Stimulated activated CD8-positive, alpha-beta memory T cell treated with anti-CD3 and anti-CD28 coated beads, Interleukin-4, amount 100 ng/mL, for 24 hours (primary cell): ENCODE results near the gene HAUS5.
"Not testable (repeated sequence)": the region's sequence is repeated elsewhere in the genome, so short reads cannot be mapped to it uniquely, and the experiment has no call there.

Experiments
- DNase-seq: peaks from one replicate; pipeline ENCODE4 v3.0.0-alpha.2; 2020; ENCODE audit warnings: low read depth

The HAUS5 gene, protein sequence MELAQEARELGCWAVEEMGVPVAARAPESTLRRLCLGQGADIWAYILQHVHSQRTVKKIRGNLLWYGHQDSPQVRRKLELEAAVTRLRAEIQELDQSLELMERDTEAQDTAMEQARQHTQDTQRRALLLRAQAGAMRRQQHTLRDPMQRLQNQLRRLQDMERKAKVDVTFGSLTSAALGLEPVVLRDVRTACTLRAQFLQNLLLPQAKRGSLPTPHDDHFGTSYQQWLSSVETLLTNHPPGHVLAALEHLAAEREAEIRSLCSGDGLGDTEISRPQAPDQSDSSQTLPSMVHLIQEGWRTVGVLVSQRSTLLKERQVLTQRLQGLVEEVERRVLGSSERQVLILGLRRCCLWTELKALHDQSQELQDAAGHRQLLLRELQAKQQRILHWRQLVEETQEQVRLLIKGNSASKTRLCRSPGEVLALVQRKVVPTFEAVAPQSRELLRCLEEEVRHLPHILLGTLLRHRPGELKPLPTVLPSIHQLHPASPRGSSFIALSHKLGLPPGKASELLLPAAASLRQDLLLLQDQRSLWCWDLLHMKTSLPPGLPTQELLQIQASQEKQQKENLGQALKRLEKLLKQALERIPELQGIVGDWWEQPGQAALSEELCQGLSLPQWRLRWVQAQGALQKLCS

DNA sequence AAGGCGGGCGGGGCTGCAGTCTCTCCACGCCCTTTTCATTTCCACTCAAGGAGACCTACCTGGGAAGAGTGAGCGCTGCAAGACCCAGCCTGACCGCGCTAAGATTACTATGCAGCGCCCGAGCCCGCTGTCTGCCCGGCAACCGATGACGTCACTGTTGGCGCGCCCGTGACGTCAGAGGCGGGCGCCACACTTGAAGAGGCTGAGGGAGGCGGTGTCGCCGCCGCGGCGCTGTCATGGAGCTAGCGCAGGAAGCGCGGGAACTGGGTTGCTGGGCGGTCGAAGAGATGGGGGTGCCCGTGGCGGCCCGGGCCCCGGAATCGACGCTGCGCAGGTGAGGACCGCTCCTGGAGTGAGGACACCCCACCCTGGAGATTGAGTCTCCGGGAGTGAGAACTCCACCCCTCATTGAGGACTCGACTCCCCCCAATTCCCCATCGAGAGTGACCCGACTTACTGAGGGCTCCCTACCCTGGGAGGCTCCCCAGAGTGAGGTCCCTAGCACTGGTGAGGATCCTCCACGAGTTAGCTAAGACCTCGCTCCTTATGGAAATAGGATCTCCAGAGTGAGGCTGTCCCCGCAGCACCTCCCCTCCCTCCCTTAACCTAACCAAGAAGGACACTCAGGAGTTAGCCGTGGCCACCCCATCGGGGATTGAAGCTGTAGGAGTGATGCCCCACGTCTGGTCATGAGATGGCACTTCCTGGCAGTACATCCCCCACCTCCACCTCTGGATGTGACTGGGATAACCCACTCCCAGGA, at the start of gene HAUS5:
TSS of gene HAUS5 (plus strand) at position 177 of the 763 bp plus-strand sequence. CDS start at position 237, 60 bp downstream.
- peak; percentile 92 for DNase-seq

DNA sequence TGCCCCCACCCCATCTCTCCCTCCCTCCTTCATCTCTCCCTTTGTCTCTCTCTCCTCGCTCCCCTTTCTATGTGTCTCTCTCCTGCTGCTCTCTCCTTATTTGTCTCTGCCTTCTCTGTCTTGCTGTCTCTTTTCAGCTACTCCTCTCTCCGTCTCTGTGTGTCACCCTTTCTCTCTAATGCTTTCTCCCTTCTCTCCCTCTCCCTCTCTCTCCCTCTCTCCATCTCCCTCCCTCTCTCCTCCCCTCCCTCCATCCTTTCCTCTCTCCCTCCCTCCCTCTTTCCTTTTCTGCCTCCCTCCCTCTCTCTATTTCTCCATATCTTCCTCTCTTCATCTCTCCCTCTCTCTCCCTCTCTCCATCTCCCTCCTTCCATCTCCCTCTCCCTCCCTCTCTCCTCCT, 49.8 kb upstream of the HAUS5 start:
- no peak for DNase-seq

DNA sequence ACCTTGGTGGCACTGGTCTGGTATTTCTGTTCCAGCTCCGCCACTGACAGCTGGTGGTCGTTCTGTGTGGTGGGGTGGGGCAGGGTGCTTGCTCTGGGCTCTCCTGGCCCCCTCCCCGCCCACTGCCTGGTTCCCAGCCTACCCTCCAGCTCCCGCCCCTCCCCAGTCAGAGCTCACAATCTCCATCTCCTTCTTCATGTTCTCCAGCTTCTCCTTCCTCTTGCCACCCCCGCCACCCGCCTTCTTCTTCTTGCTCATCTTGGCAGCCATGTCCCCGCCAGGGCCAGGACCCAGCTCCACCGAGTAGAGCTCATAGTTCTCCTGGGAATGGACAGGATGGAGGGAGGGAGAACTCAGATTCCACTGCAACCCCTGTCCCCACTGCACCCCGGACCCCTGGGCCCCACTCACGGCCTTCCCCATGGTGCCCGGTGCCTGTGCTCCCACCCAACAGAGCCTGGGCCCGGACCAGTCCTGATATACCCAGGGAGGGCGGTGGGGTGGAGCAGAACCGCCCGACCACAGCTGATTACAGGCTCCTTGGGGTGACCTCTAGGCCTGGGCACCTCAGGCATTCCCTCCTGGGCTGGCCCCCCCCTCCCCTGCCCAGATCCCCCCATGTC, 49.2 kb upstream of the HAUS5 start, which contains the start of gene ATP4A:
TSS of gene ATP4A (minus strand) at position 452 of the 623 bp plus-strand sequence. CDS start at position 423, 29 bp downstream.
- no peak for DNase-seq

DNA sequence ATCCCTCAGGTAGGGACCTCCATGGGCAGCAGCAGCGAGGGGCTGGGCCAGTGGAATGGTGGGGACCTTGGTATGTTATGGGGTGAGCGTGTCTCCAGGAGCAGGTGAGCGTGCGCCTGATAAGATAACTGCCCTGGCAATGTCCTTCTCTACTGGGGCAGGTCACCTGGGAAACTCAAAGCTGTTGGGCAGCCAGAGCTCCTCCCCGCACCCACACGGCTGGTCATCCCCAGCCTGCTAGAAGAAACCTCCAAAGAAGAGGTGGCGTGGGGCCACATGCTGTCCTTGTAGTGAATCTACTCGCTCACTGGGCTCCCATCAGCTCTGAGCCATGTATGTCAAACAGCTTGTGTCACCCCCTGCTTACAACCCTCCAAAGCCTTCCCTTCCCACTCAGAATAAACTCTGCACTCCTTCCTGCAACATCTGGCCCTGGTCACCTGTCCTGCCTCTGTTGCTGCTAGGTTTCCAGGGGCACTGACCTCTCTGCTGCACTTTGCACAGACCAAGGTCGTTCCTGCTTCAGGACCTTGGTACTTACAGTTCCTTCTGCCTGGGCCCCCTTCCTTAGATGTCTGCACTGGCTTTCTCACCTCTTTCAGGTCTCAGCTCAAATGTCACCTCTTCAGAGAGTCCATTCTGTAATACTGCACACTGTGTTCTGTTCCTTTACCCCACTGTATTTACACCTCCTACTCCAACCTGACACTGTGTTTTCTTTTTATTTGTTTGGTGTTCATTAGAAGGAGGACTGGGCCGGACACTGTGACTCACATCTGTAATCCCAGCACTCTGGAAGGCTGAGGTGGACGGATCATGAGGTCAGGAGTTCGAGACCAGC, 47.3 kb upstream of the HAUS5 start:
- no peak for DNase-seq

DNA sequence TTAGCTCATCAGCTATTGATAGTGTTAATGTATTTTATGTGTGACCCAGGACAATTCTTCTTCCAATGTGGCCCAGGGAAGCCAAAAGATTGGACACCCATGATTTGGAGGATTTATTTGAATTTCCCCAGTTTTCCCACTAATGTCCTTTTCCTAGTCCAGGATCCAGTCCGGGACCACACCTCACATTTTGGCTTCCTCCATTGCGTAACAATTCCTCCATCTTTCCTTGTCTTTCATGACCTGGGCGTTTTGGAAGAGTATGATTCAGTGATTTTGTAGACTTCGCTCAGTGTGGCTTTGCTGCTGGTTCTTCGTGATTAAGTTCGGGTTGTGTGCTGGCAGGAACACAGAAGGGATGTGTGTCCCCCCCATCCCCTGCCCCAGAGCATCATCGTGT, 45.8 kb upstream of the HAUS5 start:
- no peak for DNase-seq

DNA sequence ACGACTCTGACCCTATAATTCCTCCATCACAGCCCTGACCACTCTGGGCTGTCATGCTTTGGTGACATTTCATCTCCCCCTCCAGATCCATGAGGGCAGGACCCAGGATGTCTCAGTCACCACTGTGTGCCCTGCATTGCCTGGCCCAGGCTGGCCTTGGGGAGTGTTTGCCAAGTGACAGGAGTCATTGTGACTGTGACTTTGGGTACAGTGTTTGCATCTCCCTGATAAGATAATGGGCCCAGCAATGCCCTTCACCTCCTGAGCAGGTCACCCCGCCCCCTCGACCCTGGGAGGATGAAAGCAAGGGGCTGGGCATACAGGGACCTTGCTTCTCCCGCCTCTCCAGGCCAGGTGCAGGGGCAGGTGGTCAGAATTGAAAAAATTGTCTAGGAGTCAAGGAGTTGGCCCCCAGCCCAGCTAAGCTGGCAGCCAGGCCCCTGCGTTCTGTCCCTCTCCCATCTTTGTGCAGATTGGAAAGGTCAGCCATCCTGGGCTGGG, 43.2 kb upstream of the HAUS5 start:
- no peak for DNase-seq

DNA sequence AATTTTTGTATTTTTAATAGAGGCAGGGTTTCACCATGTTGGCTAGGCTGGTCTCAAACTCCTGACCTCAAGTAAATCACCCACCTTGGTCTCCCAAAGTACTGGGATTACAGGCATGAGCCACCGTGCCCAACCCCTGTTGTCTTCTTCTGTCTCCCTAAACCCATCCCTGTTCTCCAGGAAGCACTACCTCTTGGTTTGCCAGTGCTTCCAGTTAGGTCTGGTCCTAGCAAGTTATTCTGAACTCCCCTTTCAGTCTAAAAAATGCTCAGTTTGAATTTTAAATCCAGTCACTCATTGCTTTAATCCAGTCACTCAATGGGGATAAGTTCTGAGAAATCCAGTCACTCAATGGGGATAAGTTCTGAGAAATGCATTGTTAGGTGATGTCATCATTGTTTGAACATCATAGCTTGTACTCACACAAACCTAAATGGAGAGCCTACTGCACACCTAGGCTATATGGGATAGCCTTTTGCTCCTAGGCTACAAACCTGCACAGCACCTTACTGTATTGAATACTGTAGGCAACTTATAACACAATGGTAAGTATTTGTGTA, 41.0 kb upstream of the HAUS5 start:
- no peak for DNase-seq

DNA sequence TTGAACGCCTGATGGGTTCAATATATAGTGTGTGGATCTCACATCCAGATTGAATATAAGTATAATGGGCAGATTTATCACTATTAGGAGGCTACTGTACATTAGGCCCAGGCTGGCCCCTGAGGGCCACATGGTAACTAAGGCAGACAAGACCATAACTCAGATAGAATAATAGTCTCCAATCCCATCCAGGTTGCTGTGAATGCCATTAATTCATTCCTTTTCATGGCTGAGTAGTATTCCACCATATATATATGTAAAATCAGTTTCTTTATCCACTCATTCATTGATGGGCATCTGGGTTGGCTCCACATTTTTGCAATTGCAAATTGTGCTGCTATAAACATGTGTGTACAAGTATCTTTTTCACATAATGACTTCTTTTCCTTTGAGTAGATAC, 34.6 kb upstream of the HAUS5 start:
- DNase-seq = no peak

DNA sequence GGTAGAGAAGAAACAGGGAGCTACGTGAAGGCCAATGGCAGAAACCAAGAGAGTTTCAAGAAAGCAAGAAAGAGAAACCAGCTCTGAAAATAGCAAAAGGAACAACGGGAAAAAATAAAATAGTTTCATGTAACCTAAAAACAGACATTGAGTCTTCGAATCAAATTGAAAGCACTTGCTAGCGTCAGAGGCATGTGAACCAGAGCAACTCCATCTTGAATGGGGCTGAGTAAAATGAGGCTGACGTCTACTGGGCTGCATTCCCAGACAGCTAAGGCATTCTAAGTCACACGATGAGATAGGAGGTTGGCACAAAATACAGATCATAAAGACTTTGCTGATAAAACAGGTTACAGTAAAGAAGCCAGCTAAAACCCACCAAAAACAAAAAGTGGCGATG, 33.8 kb upstream of the HAUS5 start:
- DNase-seq = no peak

DNA sequence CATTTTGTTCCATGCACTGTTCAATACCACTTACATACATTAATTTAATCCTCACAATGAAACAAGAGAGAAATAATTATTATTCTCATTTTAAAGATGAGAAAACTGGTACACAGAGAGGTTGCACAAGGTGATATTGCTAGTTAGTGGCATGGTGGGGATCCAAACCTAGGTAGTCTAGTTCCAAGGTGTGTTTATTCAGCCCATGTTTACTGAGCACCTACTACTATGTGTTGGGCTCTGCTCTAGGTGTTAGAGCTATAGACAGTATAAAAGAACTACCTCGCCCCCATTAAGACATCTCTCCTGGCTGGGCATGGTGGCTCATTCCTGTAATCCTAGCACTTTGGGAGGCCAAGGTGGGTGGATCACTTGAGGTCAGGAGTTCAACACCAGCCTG, 29.8 kb upstream of the HAUS5 start:
- DNase-seq = no peak

DNA sequence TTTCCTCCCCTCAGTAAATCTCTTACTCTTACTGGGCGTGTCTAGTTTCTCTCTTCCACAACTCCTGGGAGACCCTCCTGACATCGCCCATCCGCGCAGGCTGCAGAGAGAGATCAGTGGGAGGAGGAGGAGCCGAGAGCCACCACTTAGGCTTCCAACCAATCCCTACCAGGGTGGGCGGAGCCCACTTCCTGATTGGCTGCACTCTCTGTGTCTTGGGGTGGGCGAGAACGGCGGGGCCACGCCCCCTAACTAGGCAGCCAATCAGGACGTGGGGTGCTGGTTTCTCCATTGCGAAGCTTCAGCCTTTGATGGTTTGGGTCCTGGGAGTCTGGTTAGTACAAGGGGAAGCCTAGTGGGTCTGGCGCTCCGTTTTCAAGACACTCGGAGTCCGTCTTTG, 26.7 kb upstream of the HAUS5 start, which contains the start of gene PMIS2:
TSS of gene PMIS2 (plus strand) at position 326 of the 400 bp plus-strand sequence. CDS start 87 bp downstream, outside the sequence.
- no peak for DNase-seq

DNA sequence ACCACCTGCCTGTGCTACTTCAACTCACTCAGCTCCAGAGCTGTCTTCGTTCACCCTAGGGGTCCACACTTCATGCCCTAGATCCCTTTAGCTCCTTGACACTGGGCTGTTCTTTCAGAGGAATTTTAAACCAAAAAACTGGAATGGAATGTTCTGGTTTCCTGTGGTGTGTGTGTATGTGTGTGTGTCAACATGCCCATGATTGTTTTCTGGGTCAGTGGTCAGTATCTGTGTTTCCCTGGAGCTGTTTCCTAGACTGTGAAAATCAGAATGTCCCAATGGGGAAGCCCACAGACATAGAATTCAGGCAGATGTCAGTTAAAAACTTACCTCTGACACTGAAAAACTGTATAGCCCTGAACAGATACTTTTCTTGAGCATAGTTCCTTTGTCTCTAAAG, 25.2 kb upstream of the HAUS5 start:
- no peak for DNase-seq

DNA sequence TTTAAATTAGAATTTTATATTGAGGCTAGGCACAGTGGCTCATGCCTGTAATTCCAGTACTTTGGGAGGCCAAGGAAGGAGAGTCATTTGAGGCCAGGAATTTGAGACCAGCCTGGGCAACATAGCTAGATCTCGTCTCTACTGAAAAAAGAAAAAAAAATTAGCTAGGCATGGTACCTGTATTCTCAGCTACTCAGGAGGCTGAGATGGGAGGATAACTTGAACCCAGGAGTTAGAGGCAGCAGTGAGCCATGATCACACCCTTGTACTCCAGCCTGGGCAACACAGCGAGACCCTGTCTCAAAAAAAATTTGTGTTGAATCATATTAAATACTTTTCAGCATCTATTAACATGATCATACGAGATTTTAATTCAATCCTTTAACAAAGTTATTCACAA, 21.7 kb upstream of the HAUS5 start:
- no peak for DNase-seq

DNA sequence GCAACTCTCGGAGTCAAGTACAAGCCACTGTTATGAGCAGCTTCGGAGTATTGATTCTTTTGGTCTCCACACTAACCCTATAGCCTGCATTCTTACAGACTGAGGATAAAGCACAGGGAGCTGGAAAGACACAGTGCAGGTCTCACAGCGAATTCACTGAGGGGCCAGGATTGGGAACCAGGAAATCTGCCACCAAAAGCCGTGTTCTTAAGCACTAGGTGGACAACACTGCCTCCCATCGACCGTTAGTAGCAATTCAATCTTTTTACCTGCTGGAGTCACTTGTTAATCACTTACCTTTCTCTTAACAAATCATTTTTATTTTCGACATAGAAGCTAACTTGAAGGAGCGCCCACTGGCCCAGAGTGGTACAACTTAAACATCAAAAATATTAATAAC, 20.3 kb upstream of the HAUS5 start:
- no peak for DNase-seq

DNA sequence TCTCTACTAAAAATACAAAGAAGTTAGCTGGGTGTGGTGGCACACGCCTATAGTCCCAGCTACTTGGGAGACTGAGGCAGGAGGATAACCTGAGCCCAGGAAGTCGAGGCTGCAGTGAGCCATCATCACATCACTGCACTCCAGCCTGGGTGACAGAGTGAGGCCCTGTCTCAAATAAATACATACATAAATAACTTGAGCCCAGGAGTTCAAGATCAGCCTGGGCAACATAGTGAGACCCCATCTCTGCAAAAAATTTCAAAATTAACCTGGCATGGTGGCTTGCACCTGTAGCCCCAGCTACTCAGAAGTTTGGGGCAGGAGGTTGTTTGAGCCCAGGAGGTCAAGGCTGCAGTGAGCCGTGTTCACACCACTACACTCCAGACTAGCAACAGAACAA, 17.5 kb upstream of the HAUS5 start:
- not testable (repeated sequence) for DNase-seq

DNA sequence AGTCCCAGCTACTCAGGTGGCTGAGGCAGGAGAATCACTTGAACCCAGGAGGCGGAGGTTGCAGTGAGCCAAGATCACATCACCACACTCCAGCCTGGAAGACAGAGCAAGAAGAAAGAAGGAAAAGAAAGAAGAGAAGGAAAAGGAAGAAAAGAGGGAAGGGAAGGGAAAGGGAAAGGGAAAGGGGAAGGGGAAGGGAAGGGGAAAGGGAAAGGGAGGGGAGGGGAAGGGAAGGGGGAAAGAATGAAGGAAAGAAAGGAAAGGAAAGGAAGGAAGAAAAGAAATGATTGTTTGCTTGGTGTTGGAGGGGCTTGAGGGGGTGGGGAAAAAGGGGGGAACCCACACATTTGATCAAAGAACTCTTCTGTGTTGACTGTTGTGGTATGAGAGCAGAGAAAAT, 16.6 kb upstream of the HAUS5 start:
- no peak for DNase-seq

DNA sequence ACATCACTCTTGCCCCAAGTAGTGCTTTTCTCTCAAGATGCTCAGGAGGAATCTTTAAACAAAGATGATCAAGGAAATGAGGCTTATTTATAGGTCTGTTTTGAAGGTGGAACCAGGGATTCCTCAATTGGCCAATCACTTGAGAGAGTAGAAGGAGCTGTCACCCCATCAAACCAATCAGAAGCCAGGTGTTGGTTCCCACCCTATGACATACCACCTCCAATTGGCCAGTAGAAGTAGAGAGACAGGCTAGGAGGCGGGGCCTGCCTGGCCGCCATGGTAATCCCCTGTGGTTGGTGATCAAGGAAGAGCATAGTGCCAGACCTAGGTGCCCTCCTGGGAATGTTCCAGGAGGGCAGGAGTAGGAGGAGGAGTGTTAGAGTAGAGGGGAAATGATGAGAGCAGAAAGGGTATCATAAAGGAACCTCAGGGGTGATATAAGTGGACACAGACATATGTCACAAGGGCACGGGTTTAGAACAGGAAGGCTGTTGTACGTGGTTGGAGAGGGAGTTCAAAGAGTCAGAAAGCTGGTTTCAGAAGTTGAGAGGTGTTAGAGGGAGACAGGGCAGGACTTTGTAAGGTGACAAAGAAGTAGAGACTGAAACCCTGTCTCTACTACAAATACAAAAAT, 16.1 kb upstream of the HAUS5 start:
- DNase-seq = no peak

DNA sequence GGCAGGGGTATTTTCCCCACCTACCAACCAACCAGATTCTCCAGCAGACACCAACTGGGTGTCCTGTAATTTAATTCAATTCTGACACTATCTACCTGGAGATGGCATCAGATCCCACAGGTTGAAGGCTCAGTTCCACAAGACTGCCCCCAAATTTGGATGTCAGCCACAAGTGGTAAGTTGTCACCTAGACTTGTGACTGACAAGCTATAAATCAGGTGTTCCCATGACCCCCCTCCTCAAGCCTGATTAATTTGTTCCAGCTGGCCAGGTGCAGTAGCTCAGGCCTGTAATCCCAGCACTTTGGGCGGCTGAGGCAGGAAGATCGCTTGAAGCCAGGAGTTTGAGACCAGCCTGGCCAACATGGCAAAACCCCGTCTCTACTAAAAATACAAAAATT, 10.6 kb upstream of the HAUS5 start:
- DNase-seq = no peak

DNA sequence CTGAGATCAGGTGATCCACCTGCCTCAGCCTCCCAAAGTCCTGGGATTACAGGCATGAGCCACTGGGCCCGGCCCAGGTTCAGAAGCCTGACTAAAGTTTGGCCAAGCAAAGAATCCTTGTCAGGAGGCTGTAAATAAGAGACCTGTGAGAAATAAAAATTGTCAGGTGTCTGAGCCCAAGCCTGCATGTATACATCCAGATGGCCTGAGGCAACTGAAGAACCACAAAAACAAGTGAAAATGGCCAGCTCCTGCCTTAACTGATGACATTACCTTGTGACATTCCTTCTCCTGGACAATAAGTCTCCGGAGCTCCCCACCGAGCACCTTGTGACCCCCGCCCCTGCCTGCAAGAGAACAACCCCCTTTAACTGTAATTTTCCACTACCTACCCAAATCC, 8.1 kb upstream of the HAUS5 start:
- not testable (repeated sequence) for DNase-seq

DNA sequence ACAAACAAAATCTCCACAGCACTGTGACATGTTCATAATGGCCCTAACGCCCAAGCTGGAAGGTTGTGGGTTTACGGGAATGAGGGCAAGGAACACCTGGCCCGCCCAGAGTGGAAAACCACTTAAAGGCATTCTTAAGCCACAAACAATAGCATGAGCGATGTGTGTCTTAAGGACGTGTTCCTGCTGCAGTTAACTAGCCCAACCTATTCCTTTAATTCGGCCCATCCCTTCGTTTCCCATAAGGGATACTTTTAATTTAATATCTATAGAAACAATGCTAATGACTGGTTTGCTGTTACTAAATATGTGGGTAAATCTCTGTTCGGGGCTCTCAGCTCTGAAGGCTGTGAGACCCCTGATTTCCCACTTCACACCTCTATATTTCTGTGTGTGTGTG, 5.4 kb upstream of the HAUS5 start:
- not testable (repeated sequence) for DNase-seq
